IPS DF 4.7 (cell line): ENCODE measurements around the gene SPCS1.

ENCODE experiments used
- DNase-seq: peaks from one replicate; pipeline ENCODE4 v3.0.0-alpha.2; 2013; ENCODE audit warnings: low spot score; ENCODE audit errors: extremely low read depth

Gene SPCS1

DNA sequence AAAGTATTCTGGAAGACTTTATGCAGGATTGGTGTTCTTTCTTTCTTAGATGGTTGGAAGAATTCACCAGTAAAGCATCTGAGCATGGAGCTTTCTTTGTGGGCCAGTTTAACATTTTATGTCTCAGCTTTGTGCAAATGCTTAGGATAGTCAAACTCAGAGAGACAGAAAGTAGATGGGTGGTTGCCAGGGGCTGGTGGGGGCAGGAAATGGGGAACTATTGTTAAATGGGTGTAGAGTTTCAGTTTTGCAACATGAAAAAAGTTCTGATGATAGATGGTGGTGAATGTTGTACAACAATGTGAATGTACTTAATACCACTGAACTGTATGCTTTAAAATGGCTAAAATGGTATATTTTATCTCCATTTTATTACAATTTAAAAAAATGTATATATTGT, 24.8 kb downstream of the SPCS1 start:
- no peak for DNase-seq

GRCh38 chr3:52731590-52731989, 25.7 kb downstream of the SPCS1 start:
- no peak for DNase-seq

- no peak for DNase-seq
Measured at GRCh38 chr3:52733256-52733891, 27.5 kb downstream of the SPCS1 start.

DNA sequence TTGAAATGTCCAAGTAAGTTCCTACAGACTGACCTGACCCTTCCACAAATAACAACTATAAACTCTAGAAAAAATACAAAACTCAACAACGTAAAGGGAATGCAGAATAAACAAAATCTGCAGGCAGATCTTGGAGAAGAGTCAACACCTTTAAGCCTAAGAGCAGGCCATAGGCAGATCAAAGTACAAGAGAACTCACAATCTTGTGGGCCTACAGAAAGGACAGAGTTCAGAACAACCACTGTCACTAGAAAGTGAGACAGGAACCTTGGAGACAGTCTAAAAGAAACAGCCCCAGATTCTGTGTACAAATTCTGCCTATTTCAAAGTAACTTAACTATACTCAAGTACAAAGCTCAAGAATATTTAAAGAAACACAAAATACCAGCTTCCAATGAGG, 33.8 kb downstream of the SPCS1 start:
- DNase-seq, result no peak

GRCh38 chr3:52742418-52743041, 36.6 kb downstream of the SPCS1 start:
- DNase-seq, result no peak

DNA sequence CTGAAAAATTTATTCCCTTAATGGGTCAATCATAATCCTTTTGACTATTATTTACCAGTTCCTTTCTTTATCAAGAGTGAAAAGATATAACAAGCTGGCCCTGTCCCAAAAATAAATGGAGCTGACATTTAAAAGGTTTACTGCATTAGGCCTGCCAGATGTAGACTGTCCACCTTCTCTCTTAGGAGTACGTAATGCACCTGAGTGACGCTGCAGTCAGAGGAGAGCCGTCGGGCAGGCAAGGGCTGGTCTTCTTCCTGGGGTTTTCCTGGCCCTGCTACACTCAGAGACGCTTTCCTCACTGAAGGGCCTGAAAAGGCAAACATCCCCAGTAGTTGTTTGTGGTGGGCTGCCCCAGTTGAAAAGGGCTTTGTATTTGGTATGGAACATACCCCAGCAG, 37.2 kb downstream of the SPCS1 start:
- no peak for DNase-seq

DNA sequence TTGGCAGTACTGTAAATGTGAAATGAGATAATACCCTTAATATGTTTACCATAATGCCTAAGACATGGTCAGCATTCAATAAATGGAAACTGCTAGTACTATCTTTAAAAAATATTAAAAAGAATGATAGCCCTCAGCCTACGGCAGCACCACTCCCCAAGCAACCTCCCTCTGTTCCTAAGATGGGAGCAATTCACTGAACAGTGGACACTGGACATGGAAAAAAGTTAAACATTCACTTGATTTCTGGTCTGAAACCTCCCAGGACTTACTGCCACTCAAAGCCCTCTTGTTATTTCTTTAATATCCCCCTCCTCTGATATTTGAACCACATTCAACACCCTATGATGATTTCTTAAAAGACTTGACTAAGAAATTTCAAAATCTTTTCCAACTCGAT, 37.8 kb downstream of the SPCS1 start:
- DNase-seq, result no peak

GRCh38 chr3:52752045-52752660, 46.2 kb downstream of the SPCS1 start:
- DNase-seq, result no peak

DNA sequence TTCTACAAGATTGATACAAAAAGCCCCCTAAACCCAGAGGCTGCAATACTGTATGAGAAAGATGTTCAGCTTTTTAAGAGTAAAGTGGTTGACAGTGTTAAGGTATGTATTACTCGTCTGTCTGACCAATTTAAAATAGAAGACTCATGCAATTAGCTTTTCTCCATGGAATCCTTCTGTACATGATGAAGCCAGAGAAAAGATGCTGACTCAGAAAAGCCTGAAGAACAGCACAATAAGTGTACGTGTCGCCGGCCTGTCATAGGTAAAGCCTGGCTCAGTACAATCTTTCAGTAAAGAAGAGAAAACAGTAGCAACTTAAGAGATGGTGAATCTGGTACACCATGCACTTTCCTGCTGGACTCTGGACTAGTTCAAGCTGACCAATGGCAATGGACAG, 48.5 kb downstream of the SPCS1 start:
- no peak for DNase-seq

DNA sequence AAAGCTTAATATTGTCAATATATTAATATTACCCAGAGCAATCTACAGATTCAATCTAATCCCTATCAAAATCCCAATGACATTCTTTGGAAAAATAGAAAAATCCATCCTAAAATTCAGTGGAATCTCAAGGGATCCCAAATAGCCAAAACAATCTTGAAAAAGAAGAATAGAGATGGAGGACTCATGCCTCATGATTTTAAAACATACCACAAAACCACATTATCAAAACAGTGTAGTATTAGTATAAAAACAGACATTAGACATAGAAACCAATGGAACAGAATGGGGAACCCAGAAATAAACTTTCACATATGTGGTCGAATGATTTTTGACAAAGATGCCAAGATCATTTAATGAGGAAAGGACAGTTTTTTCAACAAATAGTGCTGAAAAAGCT, 50.2 kb downstream of the SPCS1 start:
- no peak for DNase-seq
